Measurements from ENCODE around the gene CDH9. TPM values are rescaled to one million over a fixed set of nuclear protein-coding genes. Genes with fewer than 3 reads are reported as not detected.

Gene CDH9, protein sequence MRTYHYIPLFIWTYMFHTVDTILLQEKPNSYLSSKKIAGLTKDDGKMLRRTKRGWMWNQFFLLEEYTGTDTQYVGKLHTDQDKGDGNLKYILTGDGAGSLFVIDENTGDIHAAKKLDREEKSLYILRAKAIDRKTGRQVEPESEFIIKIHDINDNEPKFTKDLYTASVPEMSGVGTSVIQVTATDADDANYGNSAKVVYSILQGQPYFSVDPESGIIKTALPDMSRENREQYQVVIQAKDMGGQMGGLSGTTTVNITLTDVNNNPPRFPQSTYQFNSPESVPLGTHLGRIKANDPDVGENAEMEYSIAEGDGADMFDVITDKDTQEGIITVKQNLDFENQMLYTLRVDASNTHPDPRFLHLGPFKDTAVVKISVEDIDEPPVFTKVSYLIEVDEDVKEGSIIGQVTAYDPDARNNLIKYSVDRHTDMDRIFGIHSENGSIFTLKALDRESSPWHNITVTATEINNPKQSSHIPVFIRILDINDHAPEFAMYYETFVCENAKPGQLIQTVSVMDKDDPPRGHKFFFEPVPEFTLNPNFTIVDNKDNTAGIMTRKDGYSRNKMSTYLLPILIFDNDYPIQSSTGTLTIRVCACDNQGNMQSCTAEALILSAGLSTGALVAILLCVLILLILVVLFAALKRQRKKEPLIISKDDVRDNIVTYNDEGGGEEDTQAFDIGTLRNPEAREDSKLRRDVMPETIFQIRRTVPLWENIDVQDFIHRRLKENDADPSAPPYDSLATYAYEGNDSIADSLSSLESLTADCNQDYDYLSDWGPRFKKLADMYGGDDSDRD
- total RNA-seq (not detected), polyA plus RNA-seq (not detected)
- long read RNA-seq, donor 1 = 0 reads
- long read RNA-seq, donor 2 = 0 reads
- long read RNA-seq, donor 3 = 0 reads

DNA sequence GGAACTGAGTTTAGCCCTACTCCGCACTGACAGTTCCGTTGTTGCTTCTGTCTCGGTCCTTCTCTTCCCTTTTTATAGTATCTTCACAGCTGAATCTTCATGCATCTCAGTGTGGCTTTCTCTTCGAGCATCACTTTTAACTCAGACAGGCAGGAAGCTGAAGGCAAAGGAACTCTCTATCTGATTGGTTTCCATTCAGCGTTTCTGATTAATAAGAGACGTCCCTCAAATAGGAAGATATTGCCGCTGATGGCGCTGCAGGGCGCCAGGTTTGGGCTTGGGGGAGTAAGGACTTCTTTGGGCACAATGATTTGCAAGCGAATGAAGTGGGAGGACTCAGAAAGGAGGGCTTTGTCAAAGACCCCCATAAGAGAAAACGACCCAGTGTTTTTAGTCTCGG, at the start of gene CDH9:
TSS of gene CDH9 (minus strand) at position 111 of the 400 bp plus-strand sequence. CDS start 50,253 bp downstream, outside the sequence.
- Histone ChIP-seq H3K4me3 (no peak within 1 kb of the TSS), H3K36me3 (no peaks in the 10 kb centered on the region), H3K9me3 (no peaks in the 10 kb centered on the region), H3K27me3 (no peaks in the 10 kb centered on the region), H3K4me1 (ENCODE audit: insufficient read depth) (no peaks in the 10 kb centered on the region), H3K27ac (no peak within 1 kb of the TSS)
- no peak for DNase-seq
- intact Hi-C loops (cut with DNase I) = no loop called here
- TF ChIP-seq EP300 (IDR thresholded peaks at IDR 0.05) (no peak), POLR2A (IDR thresholded peaks at IDR 0.05) (no peak)
- TF ChIP-seq, protein P1, sequence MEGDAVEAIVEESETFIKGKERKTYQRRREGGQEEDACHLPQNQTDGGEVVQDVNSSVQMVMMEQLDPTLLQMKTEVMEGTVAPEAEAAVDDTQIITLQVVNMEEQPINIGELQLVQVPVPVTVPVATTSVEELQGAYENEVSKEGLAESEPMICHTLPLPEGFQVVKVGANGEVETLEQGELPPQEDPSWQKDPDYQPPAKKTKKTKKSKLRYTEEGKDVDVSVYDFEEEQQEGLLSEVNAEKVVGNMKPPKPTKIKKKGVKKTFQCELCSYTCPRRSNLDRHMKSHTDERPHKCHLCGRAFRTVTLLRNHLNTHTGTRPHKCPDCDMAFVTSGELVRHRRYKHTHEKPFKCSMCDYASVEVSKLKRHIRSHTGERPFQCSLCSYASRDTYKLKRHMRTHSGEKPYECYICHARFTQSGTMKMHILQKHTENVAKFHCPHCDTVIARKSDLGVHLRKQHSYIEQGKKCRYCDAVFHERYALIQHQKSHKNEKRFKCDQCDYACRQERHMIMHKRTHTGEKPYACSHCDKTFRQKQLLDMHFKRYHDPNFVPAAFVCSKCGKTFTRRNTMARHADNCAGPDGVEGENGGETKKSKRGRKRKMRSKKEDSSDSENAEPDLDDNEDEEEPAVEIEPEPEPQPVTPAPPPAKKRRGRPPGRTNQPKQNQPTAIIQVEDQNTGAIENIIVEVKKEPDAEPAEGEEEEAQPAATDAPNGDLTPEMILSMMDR (IDR thresholded peaks at IDR 0.05) = no peak
- WGBS, 3 donors = 24 to 30% (median 25%) methylated on average over 12 of the region's 12 CpGs

DNA sequence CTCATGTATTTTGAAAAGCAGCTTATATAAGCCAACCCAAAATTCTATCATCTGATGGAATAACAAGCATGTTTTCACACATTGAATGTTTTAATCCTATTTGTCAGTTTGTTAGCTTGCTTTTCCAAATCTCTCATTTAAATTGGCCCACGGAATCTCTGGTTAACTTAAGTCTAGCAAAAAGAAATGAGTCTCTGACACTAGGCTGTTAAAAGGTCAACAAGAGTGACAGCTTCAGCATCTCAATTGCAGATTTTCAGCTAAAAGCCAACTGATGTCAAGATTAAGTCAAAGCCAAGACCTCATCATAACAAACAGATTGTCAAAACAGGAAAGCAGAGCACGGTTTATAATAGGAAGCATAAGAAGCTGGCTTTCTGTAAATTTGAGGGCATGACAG, 49.4 kb upstream of the CDH9 start:
- DNase-seq = no peak
- H3K27me3 ChIP-seq = no peaks in the 10 kb centered on the region
- no peak overlapping the region for H3K4me3 ChIP-seq
- no peaks in the 10 kb centered on the region for H3K9me3 ChIP-seq
- 48 to 55% (median 54%) methylated on average over 2 of the region's 2 CpGs for WGBS, 3 donors
- TF ChIP-seq, protein P1 (IDR thresholded peaks at IDR 0.05) = no peak
- no peak for TF ChIP-seq POLR2A (IDR thresholded peaks at IDR 0.05)
- no peak for TF ChIP-seq EP300 (IDR thresholded peaks at IDR 0.05)
- H3K27ac ChIP-seq = no peak overlapping the region
- no peaks in the 10 kb centered on the region for H3K36me3 ChIP-seq
- H3K4me1 ChIP-seq (ENCODE audit: insufficient read depth) = no peaks in the 10 kb centered on the region
- intact Hi-C loops (cut with DNase I) = no loop called here

DNA sequence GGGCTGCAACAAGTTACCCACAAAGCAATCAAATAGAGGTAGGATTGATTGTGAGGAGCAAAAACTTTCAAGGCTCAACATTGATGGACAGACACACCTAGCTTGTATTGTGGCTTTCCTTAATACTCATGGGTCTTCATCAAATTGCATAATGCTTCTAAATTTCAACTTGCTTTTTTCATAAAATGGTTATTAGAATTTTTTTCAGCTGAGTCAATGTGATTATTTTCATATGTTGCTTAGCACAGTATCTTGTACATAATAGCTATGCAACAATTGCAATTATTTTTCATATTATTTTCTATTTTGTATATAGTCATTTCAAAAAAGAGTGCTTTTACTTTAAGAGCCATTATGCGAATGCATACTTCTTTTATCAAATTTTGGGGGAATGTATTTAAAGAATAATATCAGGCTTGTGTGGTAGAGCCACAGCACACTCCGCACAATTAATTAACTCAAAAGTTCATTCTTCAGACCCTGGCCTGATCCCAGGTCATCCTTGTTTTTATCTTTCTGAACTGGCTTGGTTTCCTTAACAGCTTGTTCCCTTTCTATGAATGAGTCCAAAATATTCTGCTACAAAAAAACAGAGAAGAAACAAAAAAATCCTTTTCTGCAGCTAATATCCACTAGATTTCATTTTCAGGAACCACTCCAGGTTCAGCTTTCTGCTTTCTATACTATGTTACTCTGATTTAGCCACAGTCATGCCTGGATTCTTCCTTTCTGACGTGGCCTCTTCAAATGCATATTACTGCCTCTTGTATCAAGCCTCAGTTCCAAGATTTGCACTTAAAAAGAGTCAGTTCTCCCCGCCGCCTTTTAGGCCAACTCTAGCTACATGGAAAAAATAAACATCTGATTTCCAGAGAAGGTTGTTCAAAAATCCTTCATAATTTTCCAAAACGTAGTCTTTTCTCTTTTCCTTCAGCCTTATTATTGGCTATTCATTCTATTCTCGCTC, 45.3 kb upstream of the CDH9 start:
- Histone ChIP-seq H3K4me3 (no peak overlapping the region), H3K36me3 (no peaks in the 10 kb centered on the region), H3K27me3 (no peaks in the 10 kb centered on the region), H3K4me1 (ENCODE audit: insufficient read depth) (no peaks in the 10 kb centered on the region), H3K27ac (no peak overlapping the region), H3K9me3 (no peaks in the 10 kb centered on the region)
- intact Hi-C loops (cut with DNase I) = no loop called here
- TF ChIP-seq, protein P1 (IDR thresholded peaks at IDR 0.05) = no peak
- TF ChIP-seq POLR2A (IDR thresholded peaks at IDR 0.05) = no peak
- TF ChIP-seq EP300 (IDR thresholded peaks at IDR 0.05) = no peak
- 13 to 15% (median 14%) methylated on average over 7 of the region's 7 CpGs for WGBS, 3 donors
- no peak for DNase-seq

DNA sequence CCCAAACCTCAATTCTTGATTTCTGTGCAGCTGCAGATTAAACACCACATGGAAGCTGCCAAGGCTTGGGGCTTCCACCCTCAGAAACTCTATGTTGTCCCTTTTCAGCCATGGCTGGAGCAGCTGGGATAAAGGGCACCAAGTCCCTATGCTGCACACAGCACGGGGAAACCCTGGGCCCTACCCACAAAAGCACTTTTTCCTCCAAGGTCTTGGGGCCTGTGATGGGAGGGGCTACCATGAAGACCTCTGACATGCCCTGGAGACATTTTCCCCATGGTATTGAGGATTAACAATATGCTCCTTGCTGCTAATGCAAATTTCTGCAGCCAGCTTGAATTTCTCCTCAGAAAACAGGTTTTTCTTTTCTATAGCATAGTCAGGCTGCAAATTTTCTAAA, 41.8 kb upstream of the CDH9 start:
- intact Hi-C loops (cut with DNase I) = no loop called here
- no peak for DNase-seq
- 74 to 79% (median 78%) methylated on average over 1 of the region's 1 CpG for WGBS, 3 donors
- Histone ChIP-seq H3K27ac (no peak overlapping the region), H3K27me3 (no peaks in the 10 kb centered on the region), H3K9me3 (no peaks in the 10 kb centered on the region), H3K4me1 (ENCODE audit: insufficient read depth) (no peaks in the 10 kb centered on the region), H3K36me3 (no peaks in the 10 kb centered on the region), H3K4me3 (no peak overlapping the region)
- TF ChIP-seq EP300 (IDR thresholded peaks at IDR 0.05) (no peak), POLR2A (IDR thresholded peaks at IDR 0.05) (no peak)
- TF ChIP-seq, protein P1 (IDR thresholded peaks at IDR 0.05) = no peak
